GM18858 (cell line): ENCODE data around the gene TAPBP.
A peak's percentile ranks its signal among the peaks of the same experiment; 100 is the strongest.
"Not testable (repeated sequence)": the region's sequence is repeated elsewhere in the genome, so short reads cannot be mapped to it uniquely, and the experiment has no call there.

Source experiments
- ATAC-seq: cut with Tn5 transposase; IDR thresholded peaks from one replicate; pipeline ENCODE4 v1.9.1; 2021; ENCODE audit not compliant: unreplicated experiment

TAPBP gene

DNA sequence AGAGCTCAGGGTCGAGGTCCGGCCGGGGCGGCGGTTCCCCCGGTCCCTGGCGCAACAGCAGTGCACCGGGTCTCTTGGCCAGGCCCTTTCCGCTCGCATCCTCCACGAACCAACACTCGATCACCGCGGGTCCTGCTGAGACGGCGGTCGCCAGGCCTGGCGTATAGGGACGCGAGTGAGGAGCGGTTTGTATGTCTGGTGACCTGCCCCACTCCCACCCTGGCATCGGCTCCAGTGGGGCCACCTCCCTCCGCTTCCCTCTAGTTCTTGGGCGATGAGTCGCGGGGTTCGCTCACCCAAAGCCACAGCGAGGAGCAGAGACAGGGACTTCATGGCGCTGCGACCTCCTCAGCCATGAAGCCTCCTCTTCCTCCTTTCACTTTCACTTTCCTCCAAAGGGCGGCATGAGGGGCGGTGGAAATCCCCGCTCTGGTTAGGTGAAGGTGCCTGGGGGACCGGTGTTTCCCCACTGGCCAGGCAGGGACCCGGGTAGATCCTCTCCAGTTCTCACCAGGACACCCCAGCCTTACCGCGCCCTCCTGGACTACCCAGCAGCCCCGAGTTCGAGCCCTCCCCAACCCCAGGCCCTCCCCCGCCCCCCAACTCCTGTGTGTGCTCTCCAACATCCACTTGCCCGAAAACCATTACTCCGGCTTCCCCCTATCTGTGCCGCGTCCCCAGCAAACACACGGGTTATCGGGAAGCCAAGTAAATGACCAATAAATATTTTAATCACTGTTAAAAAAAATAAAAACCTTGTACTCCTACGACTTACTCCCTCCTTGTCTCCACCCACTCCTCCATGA is at the start of gene TAPBP:
Gene TAPBP, minus strand, starts transcription at position 370 of the 806 bp plus-strand sequence. Its CDS starts 37 bp downstream, at position 333.
- peak; percentile 29 for ATAC-seq

DNA sequence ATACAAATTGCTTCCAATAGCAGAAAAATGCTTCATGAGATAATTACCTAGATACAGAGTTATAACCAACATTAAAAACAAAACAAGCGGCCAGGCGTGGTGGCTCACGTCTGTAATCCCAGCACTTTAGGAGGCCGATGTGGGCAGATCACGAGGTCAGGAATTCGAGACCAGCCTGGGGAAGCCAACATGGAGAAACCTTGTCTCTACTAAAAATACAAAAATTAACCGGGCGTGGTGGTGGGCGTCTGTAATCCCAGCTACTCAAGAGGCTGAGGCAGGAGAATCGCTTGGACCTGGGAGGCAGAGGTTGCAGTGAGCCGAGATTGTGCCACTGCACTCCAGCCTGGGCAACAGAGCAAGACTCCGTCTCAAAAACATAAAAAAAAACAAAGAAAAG is 49.6 kb upstream of the TAPBP start:
- not testable (repeated sequence) for ATAC-seq

DNA sequence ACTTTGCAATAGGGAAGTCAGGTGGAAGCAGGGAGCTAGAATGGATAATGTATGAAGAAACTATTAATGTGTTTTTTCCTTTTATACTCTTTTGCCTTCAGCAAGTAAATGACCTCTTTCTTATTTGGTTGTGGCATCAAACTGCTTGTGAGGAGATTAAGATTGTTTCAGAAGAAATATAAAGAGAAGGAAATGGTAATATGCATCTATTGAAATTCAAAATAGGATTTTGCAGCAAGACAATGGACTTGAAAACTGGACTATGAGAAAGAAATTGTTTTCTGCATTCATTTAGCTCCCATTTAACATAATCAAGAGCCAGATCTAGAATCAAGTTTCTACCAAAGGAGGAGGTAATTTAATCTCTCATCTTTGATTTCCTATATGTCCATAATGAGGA is 45.5 kb upstream of the TAPBP start:
- ATAC-seq, result no peak

DNA sequence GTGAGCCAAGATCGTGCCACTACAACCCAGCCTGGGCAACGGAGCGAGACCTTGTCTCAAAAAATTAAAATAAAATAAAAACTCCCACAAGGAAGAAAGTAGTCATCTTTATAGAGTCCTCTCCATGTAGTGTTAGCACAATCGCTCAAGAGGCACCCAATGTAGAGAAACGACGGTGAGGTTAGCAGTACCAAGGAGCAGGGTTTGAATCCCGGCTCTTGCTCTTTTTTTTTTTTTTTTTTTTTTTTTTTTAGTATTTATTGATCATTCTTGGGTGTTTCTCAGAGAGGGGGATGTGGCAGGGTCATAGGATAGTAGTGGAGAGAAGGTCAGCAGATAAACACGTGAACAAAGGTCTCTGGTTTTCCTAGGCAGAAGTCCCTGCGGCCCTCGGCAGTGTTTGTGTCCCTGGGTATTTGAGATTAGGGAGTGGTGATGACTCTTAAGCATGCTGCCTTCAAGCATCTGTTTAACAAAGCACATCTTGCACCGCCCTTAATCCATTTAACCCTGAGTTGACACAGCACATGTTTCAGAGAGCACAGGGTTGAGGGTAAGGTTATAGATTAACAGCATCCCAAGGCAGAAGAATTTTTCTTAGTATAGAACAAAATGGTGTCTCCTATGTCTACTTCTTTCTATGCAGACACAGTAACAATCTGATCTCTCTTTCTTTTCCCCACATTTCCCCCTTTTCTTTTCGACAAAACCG is 43.4 kb upstream of the TAPBP start:
- ATAC-seq, result not testable (repeated sequence)

DNA sequence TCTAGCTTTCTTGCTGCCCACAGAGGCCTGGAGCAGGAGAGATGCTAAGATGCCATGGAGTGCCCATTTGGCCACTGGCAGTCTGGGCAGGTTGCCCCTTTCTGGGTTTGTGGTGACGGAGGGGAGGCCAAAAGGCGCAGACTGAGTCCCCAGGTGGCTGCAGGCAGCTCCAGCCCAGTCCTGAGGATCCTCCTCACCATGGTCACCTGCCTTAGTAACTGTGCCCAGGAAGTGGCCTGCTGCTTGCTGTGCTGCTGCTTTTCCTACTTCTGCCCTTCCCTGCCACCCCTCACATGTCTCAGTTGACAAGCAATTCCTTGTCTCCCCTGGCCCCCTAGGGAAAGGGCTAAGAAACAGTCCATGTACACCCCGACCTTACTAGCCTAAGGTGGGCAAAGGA is 42.4 kb upstream of the TAPBP start:
- no peak for ATAC-seq

DNA sequence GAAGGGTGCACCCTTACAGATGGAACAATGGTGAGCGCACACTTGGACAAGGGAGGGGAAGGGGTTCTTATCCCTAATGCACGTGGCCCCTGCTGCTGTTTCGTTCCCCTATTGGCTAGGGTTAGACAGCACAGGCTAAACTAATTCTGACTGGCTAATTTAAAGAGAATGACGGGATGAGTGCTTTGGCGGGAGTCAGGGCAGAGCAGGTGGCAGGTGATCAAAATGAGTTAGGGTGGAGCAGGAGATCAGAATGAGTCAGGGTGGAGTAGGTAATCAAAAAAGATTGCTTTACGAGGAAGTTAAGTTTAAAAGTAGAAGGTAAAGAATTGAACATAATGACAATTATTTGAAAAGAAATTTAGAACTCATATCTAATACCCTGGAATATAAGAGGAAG is 42.0 kb upstream of the TAPBP start:
- ATAC-seq, result not testable (repeated sequence)

DNA sequence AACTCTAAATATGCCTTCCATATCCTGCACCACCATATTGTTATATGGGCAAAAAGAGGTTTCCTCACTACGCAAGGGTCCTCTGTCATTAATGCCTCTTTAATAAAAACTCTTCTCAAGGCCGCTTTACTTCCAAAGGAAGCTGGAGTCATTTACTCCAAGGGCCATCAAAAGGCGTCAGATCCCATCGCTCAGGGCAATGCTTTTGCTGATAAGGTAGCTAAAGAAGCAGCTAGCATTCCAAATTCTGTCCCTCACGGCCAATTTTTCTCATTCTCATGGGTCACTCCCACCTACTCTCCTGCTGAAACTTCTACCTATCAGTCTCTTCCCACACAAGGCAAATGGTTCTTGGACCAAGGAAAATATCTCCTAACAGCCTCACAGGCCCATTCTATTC is 33.9 kb upstream of the TAPBP start:
- no peak for ATAC-seq

DNA sequence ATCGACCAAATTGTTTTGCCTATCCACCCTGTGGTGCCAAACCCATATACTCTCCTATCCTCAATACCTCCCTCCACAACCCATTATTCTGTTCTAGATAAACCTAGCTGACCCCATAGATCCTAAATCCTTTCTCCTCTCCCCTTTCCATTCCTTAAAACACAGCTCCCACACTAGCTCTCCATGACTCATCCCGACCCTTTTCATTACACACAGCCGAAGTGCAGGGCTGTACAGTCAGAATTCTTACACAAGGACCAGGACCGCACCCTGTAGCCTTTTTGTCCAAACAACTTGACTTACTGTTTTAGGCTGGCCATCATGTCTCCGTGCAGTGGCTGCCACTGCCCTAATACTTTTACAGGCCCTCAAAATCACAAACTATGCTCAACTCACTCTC is 33.1 kb upstream of the TAPBP start:
- not testable (repeated sequence) for ATAC-seq

DNA sequence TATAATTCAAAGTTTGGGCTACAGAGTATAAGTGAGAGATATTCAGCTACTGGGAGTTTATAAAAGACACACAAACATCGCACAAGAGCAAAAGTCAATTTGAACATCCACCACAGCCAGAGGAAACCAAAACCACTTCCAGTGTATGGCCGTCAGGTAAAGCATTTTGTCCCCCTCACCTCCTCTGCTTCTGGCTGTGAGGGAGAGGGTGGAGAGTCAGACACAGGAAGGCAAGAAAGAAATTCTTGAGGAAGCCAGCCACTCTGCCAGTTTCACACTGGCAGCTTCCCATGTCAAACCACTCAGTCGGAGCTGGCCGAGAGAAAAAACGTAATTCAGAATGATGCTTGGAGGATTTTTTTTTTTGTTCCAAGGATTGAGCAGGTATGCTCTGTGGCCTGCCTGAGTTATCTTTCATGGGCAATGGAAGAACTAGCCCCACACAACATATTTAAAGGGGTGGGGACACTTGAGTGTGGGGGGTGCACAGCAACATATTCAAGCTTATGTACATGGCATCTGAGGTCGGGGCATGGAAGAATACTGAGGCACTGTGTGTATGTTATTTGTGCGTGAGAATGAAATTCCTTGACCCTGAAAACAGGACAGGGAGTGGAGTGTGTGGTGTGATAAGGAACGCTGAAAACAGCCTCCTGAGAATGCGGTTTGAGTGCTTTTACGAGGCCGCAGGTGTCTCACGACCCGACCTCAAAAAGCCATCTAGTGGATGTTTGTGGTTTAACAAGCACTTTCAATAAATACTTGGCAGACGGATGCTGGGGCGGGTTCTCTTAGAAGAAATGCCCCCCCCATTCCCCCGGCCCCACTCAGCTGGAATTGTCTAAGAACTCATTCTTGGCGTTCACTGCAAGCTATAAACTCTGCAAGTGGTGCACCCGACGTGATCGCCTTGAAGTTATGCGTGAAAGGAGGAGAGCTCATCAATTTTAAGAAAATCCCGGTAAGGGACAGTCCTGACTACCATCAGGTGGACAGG is 31.1 kb upstream of the TAPBP start:
- ATAC-seq, result no peak

DNA sequence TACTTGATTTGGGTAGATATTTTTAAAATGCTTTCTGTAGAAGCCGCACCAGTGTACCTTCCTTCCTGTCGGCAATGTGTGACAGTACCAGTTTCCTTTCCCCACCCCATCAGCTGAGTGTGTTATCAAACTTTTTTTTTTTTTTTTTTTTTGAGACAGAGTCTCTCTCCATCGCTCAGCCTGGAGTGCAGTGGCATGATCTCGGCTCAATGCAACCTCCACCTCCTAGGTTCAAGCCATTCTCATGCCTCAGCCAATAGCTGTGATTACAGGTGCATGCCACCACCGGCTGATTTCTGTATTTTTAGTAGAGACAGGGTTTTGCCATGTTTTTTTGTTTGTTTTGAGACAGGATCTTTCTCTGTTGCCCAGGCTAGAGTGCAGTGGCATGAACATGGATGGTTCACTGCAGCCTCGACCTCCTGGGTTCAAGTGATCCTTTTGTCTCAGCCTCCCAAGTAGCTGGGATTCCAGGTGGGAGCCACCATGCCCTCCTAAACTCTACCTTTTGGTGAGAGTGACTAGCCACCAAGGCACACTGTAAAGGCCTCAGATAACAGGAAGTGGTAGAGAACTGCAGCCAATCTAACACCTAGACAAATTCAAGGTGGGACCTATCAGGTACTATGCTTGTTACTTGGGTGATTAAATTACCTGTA is 30.2 kb upstream of the TAPBP start:
- no peak for ATAC-seq

DNA sequence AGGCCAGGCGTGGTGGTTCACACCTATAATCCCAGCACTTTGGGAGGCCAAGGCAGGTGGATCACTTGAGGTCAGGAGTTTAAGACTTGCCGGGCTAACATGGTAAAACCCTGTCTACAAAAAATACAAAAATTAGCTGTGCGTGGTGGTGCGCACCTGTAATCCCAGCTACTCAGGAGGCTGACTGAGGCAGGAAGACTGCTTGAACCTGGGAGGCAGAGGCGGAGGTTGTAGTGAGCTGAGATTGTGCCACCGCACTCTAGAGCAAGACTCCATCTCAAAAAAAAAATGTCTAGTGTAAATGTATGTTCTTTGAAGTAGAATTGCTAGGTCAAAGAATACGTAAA is 29.7 kb upstream of the TAPBP start:
- not testable (repeated sequence) for ATAC-seq

DNA sequence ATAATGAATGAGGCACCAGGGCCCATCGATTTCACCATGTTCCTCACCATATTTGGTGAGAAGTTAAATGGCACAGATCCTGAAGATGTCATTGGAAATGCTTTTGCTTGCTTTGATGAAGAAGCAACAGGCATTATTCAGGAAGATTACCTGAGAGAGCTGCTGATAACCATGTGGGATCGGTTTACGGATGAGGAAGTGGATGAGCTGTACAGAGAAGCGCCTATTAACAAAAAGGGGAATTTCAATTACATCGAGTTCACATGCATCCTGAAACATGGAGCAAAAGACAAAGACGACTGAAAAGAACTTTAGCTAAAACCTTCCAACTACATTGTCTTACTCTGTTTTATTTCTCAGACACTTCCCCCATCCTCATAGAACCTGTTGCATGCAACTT is 25.3 kb upstream of the TAPBP start:
- ATAC-seq, result no peak

DNA sequence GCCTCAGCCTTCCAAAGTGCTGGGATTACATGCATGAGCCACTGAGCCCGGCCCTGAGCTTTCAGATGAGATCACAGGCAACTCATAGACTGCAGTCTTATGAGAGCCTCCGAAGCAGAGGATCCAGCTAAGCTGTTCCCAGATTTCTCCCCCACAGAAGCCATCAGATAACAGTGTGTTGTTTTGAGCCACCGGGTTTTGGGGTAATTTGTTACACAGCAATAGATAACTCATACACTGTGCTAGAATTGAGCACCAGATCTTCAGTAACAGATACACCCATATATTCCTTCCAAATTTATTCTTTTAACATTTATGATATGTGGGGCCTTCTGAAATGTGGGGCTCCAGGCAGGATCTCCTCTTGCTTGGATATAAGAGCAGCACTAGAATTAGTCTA is 22.6 kb upstream of the TAPBP start:
- no peak for ATAC-seq

DNA sequence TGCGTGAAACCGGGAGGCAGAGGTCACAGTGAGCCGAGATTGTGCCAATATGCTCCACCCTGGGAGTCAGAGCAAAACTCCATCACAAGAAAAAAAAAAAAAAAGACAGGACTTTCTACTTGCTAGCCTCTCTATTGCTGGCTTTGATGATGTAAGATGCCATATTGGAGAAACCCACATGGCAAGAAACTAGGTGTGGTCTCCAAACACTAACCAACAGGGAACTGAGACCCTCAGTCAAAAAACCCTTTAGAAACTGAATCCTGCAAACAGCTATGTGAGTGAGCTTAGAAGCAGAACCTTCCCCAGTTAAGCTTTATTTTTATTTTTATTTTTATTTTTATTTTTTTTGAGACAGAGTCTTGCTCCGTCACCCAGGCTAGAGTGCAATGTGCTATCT is 22.0 kb upstream of the TAPBP start:
- ATAC-seq, result no peak

DNA sequence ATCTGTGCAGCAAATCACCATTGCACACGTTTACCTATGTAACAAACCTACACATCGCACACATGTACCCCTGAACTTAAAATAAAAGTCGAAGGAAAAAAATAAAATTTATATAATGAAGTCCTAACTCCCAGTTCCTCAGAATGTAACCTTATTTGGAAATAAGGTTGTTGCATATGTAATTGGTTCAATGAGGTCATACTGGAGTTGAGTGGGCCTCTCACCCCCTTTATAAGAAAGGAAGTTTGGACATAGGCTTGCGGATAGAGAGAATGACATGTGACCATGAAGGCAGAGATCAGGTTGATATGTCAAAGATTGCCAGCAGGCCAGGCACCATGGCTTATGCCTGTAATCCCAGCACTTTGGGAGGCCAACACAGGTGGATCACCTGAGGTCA is 19.8 kb upstream of the TAPBP start:
- no peak for ATAC-seq

DNA sequence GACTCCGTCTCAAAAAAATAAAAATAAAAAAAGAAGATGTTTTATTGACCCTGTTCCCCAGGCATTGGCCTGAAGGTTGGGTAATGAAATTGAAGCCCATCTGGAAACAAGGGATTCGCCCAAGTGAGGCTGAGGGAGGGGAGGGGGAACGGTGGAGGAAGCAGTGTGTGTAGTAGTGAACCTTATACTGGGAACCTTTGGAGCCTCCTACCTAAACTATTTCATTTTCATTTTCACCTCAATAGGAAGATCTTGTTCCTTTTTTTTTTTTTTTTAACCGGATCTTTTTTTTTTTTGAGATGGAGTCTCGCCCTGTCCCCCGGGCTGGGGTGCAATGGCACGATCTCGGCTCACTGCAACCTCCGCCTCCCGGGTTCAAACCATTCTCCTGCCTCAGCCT is 16.9 kb upstream of the TAPBP start:
- no peak for ATAC-seq

DNA sequence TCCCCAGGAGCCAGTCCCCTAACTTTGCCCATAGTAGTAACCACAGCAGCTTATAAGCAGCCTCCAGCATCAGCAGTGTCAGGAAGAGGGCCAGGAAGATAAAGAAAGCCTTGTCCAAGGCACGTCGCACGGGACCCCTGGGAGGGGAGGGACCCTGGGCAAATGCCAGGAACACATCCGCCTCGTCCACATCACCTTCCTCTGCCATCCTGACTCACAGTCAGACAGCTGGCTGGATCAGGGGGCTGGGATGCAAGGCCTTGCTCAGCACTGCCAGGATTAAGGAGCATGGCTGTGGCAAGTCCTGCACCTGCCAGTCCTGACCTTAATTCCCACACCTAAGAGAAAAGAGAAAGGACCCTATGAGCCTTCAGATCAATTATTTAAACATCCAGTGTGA is 15.2 kb upstream of the TAPBP start:
- ATAC-seq, result no peak

DNA sequence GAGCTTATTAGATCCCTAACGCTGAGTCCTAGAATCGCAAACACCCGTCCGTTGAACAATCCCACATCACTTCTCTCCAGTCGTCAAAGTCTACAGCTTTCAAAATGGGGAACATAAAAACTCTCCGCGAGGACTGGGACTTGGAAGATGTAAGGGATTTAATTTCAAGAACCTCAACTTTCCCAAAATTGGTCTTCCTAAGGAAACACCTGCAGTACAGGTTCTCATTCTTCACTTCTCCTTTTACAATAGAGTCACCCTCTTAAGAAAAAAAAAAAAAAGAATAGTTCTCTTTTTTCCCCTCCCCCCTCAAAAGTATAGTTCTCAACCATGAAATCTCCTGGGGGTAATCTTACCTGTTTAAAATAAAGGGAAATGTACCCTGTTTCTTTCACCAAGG is 10.2 kb upstream of the TAPBP start:
- ATAC-seq, result no peak

DNA sequence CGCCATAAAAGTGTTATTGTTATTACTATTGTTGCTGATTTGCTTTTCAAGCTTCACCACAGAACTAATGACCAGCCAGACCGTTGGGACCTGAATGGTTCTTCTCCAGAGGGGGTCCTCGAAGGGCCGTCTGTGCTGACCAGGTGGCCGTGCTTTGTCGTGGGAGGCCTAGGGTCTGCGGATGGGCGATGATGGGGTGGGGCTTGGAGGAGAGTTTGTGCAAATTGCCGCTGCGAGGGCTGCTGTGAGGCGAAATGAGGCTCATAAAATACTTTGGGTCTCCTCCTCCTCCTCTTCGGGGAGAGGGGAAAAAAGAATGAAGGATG is 9.7 kb upstream of the TAPBP start:
- no peak for ATAC-seq

DNA sequence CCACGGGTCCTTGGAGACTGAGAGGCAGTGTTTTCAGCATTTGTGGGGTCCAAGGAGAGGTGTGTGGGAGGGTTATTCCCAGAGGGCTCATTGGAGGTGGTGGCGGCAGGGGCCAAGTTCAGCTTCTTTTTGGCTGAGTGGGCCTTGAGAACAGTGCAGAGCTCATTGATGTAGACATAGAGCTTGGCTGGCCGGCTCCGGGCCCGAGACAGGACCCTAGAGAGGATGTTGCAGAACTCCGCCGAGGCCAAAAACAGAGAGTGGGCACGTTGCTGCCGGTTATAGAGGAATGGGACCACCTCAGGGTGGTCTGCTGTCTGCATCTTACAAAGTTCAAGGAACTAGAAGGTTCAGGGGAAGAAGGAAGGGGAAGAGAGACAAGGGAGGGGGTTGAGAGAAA is 7.3 kb upstream of the TAPBP start:
- no peak for ATAC-seq
